Inferior parietal cortex (tissue), 1 donor: Measurements from ENCODE around the gene POMGNT1.
"Not testable (repeated sequence)": the region's sequence is repeated elsewhere in the genome, so short reads cannot be mapped to it uniquely, and the experiment has no call there.

Experiments used
- DNase-seq: peaks from one replicate; pipeline ENCODE4 v3.0.0-alpha.2; 2016; ENCODE audit errors: extremely low spot score

POMGNT1 gene

GRCh38 chr1:46197964-46198811 lies at the start of gene POMGNT1:
TSS of gene POMGNT1 (minus strand) at chr1:46198434. CDS start at chr1:46197821, 613 bp downstream.
- DNase-seq = peak; percentile 55

- peak; percentile 98 for DNase-seq
These were observed 49.3 kb upstream of the POMGNT1 start, which contains the start of gene RAD54L for GRCh38 chr1:46247436-46248121. TSS of gene RAD54L (plus strand) at chr1:46247763. CDS start at chr1:46248406, 643 bp downstream.

- peak; percentile 22 for DNase-seq
These were observed 48.6 kb upstream of the POMGNT1 start for GRCh38 chr1:46246548-46247435.

- DNase-seq = not testable (repeated sequence)
These were observed 47.9 kb upstream of the POMGNT1 start for GRCh38 chr1:46246136-46246535.

GRCh38 chr1:46244656-46245371 lies 46.6 kb upstream of the POMGNT1 start:
- DNase-seq = peak; percentile 8

- DNase-seq = not testable (repeated sequence)
These were observed 45.6 kb upstream of the POMGNT1 start for GRCh38 chr1:46243831-46244230.

- no peak for DNase-seq
These were observed 44.7 kb upstream of the POMGNT1 start for GRCh38 chr1:46242918-46243317.

- not testable (repeated sequence) for DNase-seq
These were observed 43.5 kb upstream of the POMGNT1 start for GRCh38 chr1:46241733-46242132.

- DNase-seq = not testable (repeated sequence)
These were observed 40.6 kb upstream of the POMGNT1 start for GRCh38 chr1:46238865-46239264.

- no peak for DNase-seq
These were observed 38.6 kb upstream of the POMGNT1 start for GRCh38 chr1:46236882-46237281.

- not testable (repeated sequence) for DNase-seq
These were observed 33.0 kb upstream of the POMGNT1 start for GRCh38 chr1:46231231-46231630.

- DNase-seq = no peak
These were observed 26.7 kb upstream of the POMGNT1 start for GRCh38 chr1:46224966-46225365.

- DNase-seq = peak; percentile 91
These were observed 25.3 kb upstream of the POMGNT1 start for GRCh38 chr1:46223472-46223943.

- not testable (repeated sequence) for DNase-seq
These were observed 24.8 kb upstream of the POMGNT1 start for GRCh38 chr1:46223055-46223454.

GRCh38 chr1:46221749-46222148 lies 23.5 kb upstream of the POMGNT1 start:
- DNase-seq = peak; percentile 78

GRCh38 chr1:46220808-46221207 lies 22.6 kb upstream of the POMGNT1 start:
- no peak for DNase-seq

GRCh38 chr1:46219551-46220520 lies 21.6 kb upstream of the POMGNT1 start:
- no peak for DNase-seq

GRCh38 chr1:46218443-46218842 lies 20.2 kb upstream of the POMGNT1 start:
- DNase-seq = no peak

GRCh38 chr1:46215504-46215903 lies 17.3 kb upstream of the POMGNT1 start:
- DNase-seq = no peak

- no peak for DNase-seq
These were observed 12.8 kb upstream of the POMGNT1 start for GRCh38 chr1:46211051-46211450.
